Activated T-helper 9 cell treated with anti-CD3 and anti-CD28 coated beads, Interleukin-2, amount 50 U/mL, for 16 hours (primary cell): Measurements from ENCODE around the gene LCA5.
"Not testable (repeated sequence)": the region's sequence is repeated elsewhere in the genome, so short reads cannot be mapped to it uniquely, and the experiment has no call there.

Experiments
- DNase-seq: peaks from one replicate; pipeline ENCODE4 v3.0.0-alpha.2; 2020; ENCODE audit warnings: low read depth

Gene LCA5

GRCh38 chr6:79538106-79538971 lies 1.1 kb upstream of the LCA5 start:
- no peak for DNase-seq

- DNase-seq = no peak
Observed at GRCh38 chr6:79536585-79536953, 661 bp downstream of the LCA5 start.

GRCh38 chr6:79529567-79529966 lies 7.7 kb downstream of the LCA5 start:
- DNase-seq = not testable (repeated sequence)

GRCh38 chr6:79526897-79527296 lies 10.3 kb downstream of the LCA5 start:
- no peak for DNase-seq

GRCh38 chr6:79525272-79526100 lies 11.7 kb downstream of the LCA5 start:
- no peak for DNase-seq

- DNase-seq = no peak
Observed at GRCh38 chr6:79524065-79524464, 13.2 kb downstream of the LCA5 start.

GRCh38 chr6:79522609-79523008 lies 14.6 kb downstream of the LCA5 start:
- DNase-seq = no peak

- DNase-seq = no peak
Observed at GRCh38 chr6:79520534-79520933, 16.7 kb downstream of the LCA5 start.

- no peak for DNase-seq
Observed at GRCh38 chr6:79518842-79519241, 18.4 kb downstream of the LCA5 start.

GRCh38 chr6:79515436-79515835 lies 21.8 kb downstream of the LCA5 start:
- DNase-seq = no peak

- no peak for DNase-seq
Observed at GRCh38 chr6:79513111-79513510, 24.1 kb downstream of the LCA5 start.

- no peak for DNase-seq
Observed at GRCh38 chr6:79512014-79512413, 25.2 kb downstream of the LCA5 start.

GRCh38 chr6:79510707-79511106 lies 26.5 kb downstream of the LCA5 start:
- DNase-seq = no peak

- no peak for DNase-seq
Observed at GRCh38 chr6:79506251-79506650, 31.0 kb downstream of the LCA5 start.

GRCh38 chr6:79504372-79504771 lies 32.9 kb downstream of the LCA5 start:
- no peak for DNase-seq

GRCh38 chr6:79498842-79499241 lies 38.4 kb downstream of the LCA5 start:
- no peak for DNase-seq

GRCh38 chr6:79495246-79495645 lies 42.0 kb downstream of the LCA5 start:
- DNase-seq = no peak

GRCh38 chr6:79494841-79495240 lies 42.4 kb downstream of the LCA5 start:
- DNase-seq = no peak

- DNase-seq = no peak
Observed at GRCh38 chr6:79470728-79471127, 66.5 kb downstream of the LCA5 start.

- DNase-seq = no peak
Observed at GRCh38 chr6:79469376-79470246, 67.6 kb downstream of the LCA5 start.

GRCh38 chr6:79468587-79468986 lies 68.6 kb downstream of the LCA5 start:
- DNase-seq = no peak

- no peak for DNase-seq
Observed at GRCh38 chr6:79468116-79468515, 69.1 kb downstream of the LCA5 start.
